SJSA1 (cell line): ENCODE measurements around the gene NT5M. TPM values are rescaled to one million over a fixed set of nuclear protein-coding genes. Genes with fewer than 3 reads are reported as not detected.
"Not testable (repeated sequence)": the region's sequence is repeated elsewhere in the genome, so short reads cannot be mapped to it uniquely, and the experiment has no call there.

ENCODE experiments used
- DNase-seq, 2 experiments: peaks; one replicate each; pipeline ENCODE4 v3.0.0-alpha.2; 2015 to 2020; ENCODE audit warnings: low spot score in 2 of 2, low read depth in 1 of 2
- H3K27ac ChIP-seq: fragments of 250-450 bp; sonication (Bioruptor Pico); 2 replicates; pipeline ENCODE4 v1.5.1; 2020; ENCODE audit warnings: mild to moderate bottlenecking, moderate library complexity
- H3K27me3 ChIP-seq: fragments of 250-450 bp; sonication (Bioruptor Pico); replicated peaks from 2 replicates; pipeline ENCODE4 v1.5.1; 2020; ENCODE audit warnings: mild to moderate bottlenecking, moderate library complexity
- H3K36me3 ChIP-seq: fragments of 250-450 bp; sonication (Bioruptor Pico); 2 replicates; pipeline ENCODE4 v1.5.1; 2020; ENCODE audit warnings: mild to moderate bottlenecking
- H3K4me1 ChIP-seq: fragments of 250-450 bp; sonication (Bioruptor Pico); replicated peaks from 2 replicates; pipeline ENCODE4 v1.6.1; 2021; ENCODE audit warnings: mild to moderate bottlenecking
- H3K4me3 ChIP-seq: fragments of 250-450 bp; sonication (Bioruptor Pico); 2 replicates; pipeline ENCODE4 v1.5.1; 2020; ENCODE audit warnings: mild to moderate bottlenecking
- H3K9me3 ChIP-seq: fragments of 250-450 bp; sonication (Bioruptor Pico); replicated peaks from 2 replicates; pipeline ENCODE4 v1.5.1; 2020; ENCODE audit warnings: mild to moderate bottlenecking
- total RNA-seq: library from RNA; depleted of rRNA; stranded (reverse); fragments of >200 nt; shearing (Covaris generic); gene quantifications from 2 replicates; pipeline ENCODE4 v1.2.3, GENCODE V29; 2014

Gene NT5M
- total RNA-seq, 1 experiment from 2014 or later: 0.87 TPM

DNA sequence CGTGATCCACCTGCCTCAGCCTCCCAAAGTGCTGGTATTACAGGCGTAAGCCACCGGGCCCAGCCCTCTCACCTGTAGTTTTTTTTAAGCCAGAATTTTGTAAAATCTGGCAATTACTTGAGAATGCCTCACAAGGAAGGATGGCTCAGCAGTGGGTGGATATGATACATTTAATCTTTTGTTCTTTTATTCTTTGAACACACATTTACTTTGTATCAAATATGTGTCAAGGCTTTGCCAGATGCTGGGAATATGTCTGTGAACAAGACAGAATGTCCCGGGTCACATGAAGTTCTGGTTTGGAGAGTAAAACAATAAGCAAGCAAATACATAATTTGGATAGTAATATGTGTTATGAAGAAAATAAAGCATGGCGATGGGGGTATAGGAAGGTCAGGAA, 17.2 kb upstream of the NT5M start:
- Histone ChIP-seq H3K36me3 (peaks cover under 1% of the 10 kb centered on the region), H3K4me1 (peaks cover 6% of the 10 kb centered on the region; the same call in 1 of the 2 replicates), H3K27me3 (no peaks in the 10 kb centered on the region), H3K27ac (no peak overlapping the region), H3K9me3 (no peaks in the 10 kb centered on the region), H3K4me3 (no peak overlapping the region)
- no peak for DNase-seq

GRCh38 chr17:17289086-17289485, 14.1 kb upstream of the NT5M start:
- DNase-seq: no peak
- Histone ChIP-seq H3K36me3 (no peaks in the 10 kb centered on the region), H3K4me1 (no peaks in the 10 kb centered on the region), H3K27ac (no peak overlapping the region), H3K4me3 (no peak overlapping the region), H3K9me3 (no peaks in the 10 kb centered on the region), H3K27me3 (no peaks in the 10 kb centered on the region; the same call in 1 of the 2 replicates)

DNA sequence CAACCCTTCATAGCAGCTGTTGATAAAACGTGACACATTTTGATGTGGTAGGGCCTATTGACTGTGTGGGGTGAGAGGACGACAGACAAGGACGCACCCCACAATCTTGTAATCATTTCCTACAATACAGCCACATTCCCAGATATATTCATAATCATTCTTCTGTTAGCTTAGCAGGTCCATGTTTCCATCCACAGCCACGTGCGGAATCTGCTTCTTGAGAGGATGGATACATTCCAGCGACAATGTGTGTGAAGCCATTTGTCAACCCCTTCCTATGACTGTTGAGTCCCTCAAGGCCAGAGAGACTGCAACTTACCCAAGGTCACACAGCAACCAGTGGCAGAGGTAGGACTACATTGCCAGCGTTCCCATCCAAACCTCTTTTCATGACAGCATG, 13.5 kb upstream of the NT5M start:
- Histone ChIP-seq H3K4me1 (no peaks in the 10 kb centered on the region), H3K36me3 (no peaks in the 10 kb centered on the region), H3K4me3 (no peak overlapping the region), H3K27ac (no peak overlapping the region), H3K27me3 (no peaks in the 10 kb centered on the region; the same call in 1 of the 2 replicates), H3K9me3 (no peaks in the 10 kb centered on the region)
- DNase-seq: no peak

DNA sequence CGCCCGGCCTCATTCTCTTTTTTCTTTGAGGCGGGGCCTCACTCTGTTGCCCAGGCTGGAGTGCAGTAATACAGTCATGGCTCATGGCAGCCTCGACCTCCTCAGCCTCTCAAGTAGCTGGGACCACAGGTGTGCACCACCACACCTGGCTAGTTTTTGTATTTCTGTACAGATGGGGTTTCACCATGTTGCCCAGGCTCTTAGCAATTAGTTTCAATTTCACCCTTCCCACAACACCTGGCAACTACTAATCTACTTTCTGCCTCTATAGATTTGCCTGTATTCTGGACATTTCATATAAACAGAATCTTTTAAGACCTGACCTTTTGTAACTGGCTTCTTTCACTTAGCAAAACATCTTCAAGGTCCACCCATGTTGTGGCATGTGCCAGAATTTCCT, 8.0 kb upstream of the NT5M start:
- no peak for DNase-seq
- Histone ChIP-seq H3K4me1 (no peaks in the 10 kb centered on the region), H3K27ac (no peak overlapping the region), H3K4me3 (no peak overlapping the region), H3K27me3 (no peaks in the 10 kb centered on the region; the same call in 1 of the 2 replicates), H3K9me3 (no peaks in the 10 kb centered on the region), H3K36me3 (no peaks in the 10 kb centered on the region)

GRCh38 chr17:17297217-17297616, 6.0 kb upstream of the NT5M start:
- Histone ChIP-seq H3K9me3 (no peaks in the 10 kb centered on the region), H3K4me3 (no peak overlapping the region), H3K36me3 (no peaks in the 10 kb centered on the region), H3K27ac (no peak overlapping the region), H3K27me3 (no peaks in the 10 kb centered on the region), H3K4me1 (no peaks in the 10 kb centered on the region)
- DNase-seq: no peak

GRCh38 chr17:17298108-17298507, 5.1 kb upstream of the NT5M start:
- DNase-seq: no peak
- no peak overlapping the region for H3K27ac ChIP-seq
- H3K27me3 ChIP-seq: no peaks in the 10 kb centered on the region
- no peaks in the 10 kb centered on the region for H3K36me3 ChIP-seq
- no peak overlapping the region for H3K4me3 ChIP-seq
- no peaks in the 10 kb centered on the region; the same call in 1 of the 2 replicates for H3K9me3 ChIP-seq
- H3K4me1 ChIP-seq: peaks cover 4% of the 10 kb centered on the region

GRCh38 chr17:17300624-17301568, 2.3 kb upstream of the NT5M start:
- no peak for DNase-seq

GRCh38 chr17:17301659-17302058, 1.5 kb upstream of the NT5M start:
- not testable (repeated sequence) for H3K4me3 ChIP-seq, H3K27me3 ChIP-seq, DNase-seq, H3K36me3 ChIP-seq, H3K9me3 ChIP-seq, H3K27ac ChIP-seq
- H3K4me1 ChIP-seq: peaks cover 10% of the 10 kb centered on the region

More at GRCh38 chr17:17300624-17301568, 2.3 kb upstream of the NT5M start:
- Histone ChIP-seq H3K27me3 (0 out of 2 replicates have a peak, but pooled peaks cover 6% of the 10 kb centered on the region), H3K4me3 (no peak overlapping the region), H3K9me3 (no peaks in the 10 kb centered on the region; the same call in 1 of the 2 replicates), H3K27ac (no peak overlapping the region), H3K4me1 (peaks cover 10% of the 10 kb centered on the region), H3K36me3 (no peaks in the 10 kb centered on the region)

DNA sequence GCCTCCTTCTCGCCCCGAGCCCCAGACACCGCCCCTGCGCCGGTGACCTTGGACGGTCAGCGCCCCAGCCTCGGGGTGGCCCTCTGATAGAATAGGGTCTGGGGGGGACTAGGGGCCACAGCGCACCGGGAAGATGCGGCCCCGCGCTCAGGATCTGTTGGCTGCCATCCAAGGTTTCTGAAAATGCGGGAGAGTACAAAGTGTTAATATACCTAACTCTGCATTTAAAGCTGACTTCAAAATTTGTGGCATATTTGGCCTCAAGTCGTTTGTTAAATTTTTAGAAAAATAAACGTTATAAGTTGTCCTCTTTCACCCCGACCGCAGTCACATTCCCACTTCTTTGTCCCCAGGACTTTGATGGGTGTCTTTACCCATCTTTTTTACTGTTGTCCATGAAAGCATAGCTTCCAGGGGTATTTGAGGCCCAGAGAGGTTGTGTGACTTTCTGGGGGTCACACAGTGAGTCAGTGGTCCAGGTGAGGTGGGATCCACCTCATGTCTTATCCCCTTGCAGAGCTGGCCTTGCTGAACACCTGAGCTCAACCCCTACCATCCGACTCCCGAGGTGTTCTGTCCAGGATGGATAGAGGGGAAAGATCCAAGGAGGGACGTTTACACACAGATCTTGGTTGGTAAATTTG, 796 bp downstream of the NT5M start:
- no peak overlapping the region for H3K27ac ChIP-seq
- no peaks in the 10 kb centered on the region for H3K36me3 ChIP-seq
- H3K4me1 ChIP-seq: peaks cover 10% of the 10 kb centered on the region
- no peaks in the 10 kb centered on the region; the same call in 1 of the 2 replicates for H3K9me3 ChIP-seq
- H3K27me3 ChIP-seq: 0 out of 2 replicates have a peak, but pooled peaks cover 6% of the 10 kb centered on the region
- peak overlapping the region; percentile 61 for H3K4me3 ChIP-seq
- DNase-seq: no peak

GRCh38 chr17:17304521-17304985, 1.4 kb downstream of the NT5M start:
- peaks cover 10% of the 10 kb centered on the region for H3K4me1 ChIP-seq
- H3K4me3 ChIP-seq: no peak overlapping the region
- H3K36me3 ChIP-seq: no peaks in the 10 kb centered on the region
- 0 out of 2 replicates have a peak, but pooled peaks cover 6% of the 10 kb centered on the region for H3K27me3 ChIP-seq
- H3K9me3 ChIP-seq: no peaks in the 10 kb centered on the region; the same call in 1 of the 2 replicates
- H3K27ac ChIP-seq: no peak overlapping the region
- DNase-seq: no peak

DNA sequence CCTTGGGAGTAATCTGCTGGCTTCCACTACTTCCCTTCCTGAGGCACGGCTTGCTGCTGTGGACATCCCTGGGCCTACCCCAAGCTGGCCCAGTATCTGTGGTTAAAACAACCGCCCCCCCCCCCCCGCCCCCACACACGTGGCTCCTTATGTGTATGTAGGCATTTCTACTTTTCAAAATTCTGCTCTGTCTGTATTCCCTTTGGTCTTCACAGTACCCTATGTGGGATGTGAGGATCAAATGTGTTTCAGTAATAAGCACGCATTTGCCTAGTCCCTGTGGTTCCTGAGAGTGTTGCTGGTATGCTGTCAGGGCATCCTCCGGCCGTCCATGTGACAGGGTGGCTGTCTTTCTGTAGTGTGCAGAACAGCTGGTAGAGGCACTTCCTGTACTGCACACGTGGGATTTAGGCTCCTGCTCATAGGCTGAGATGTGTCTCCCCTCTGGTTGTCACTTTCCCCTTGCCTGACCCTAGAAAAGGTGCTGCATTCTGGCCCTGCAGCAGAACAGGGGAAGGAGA, 2.2 kb downstream of the NT5M start:
- Histone ChIP-seq H3K4me1 (peaks cover 10% of the 10 kb centered on the region), H3K9me3 (no peaks in the 10 kb centered on the region; the same call in 1 of the 2 replicates), H3K27me3 (0 out of 2 replicates have a peak, but pooled peaks cover 6% of the 10 kb centered on the region), H3K27ac (no peak overlapping the region), H3K4me3 (no peak overlapping the region), H3K36me3 (no peaks in the 10 kb centered on the region)
- DNase-seq: no peak

GRCh38 chr17:17309356-17309755, 6.2 kb downstream of the NT5M start:
- Histone ChIP-seq H3K4me3 (no peak overlapping the region), H3K27me3 (0 out of 2 replicates have a peak, but pooled peaks cover 3% of the 10 kb centered on the region), H3K4me1 (no peaks in the 10 kb centered on the region), H3K36me3 (no peaks in the 10 kb centered on the region), H3K27ac (no peak overlapping the region), H3K9me3 (no peaks in the 10 kb centered on the region)
- no peak for DNase-seq

DNA sequence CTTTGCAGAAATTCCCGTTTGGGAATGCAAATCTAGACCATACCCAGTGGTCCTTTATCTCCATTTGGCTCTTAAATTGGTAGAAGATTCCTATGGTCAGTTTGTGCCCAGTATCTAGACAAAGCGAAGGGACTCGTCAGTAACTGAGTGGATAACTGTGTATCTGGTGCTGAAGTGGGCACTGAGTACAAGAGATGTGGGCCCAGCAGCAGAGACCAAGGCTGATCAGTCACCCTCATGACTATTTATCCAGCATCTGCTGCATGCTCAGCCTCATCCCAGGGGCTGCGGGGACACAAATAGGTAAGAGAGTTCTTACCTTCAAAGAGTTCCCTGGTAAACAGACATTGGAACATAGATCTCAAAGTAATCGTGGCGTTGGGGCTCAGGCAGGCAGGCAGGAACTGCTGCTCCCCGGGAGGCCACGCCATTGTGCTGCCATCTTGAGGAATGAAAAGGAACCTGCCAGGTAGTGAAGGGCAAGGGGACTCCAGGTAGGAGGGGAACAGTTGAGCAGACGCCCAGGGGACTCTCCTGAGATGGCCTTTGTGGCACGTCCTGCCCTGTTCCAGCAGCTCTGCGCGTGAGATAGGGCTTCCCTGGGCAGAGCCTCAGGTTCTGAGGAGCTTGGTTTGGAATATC, 10.3 kb downstream of the NT5M start:
- Histone ChIP-seq H3K36me3 (no peaks in the 10 kb centered on the region), H3K27ac (no peak overlapping the region), H3K4me3 (no peak overlapping the region), H3K9me3 (no peaks in the 10 kb centered on the region), H3K4me1 (no peaks in the 10 kb centered on the region), H3K27me3 (no peaks in the 10 kb centered on the region)
- no peak for DNase-seq
